HG03064 (cell line): ENCODE measurements around the gene DEDD.

Experiments used
- ATAC-seq: cut with Tn5 transposase; IDR thresholded peaks from one replicate; pipeline ENCODE4 v1.9.1; 2021; ENCODE audit warnings: low read depth; ENCODE audit not compliant: unreplicated experiment

The DEDD gene

GRCh38 chr1:161132410-161133219 lies at the start of gene DEDD:
Gene DEDD, minus strand, starts transcription at chr1:161132667. Its CDS starts 8,205 bp downstream, at chr1:161124462.
- peak; percentile 88 for ATAC-seq

- peak; percentile 48 for ATAC-seq
Observed at GRCh38 chr1:161182214-161182613, 49.7 kb upstream of the DEDD start.

DNA sequence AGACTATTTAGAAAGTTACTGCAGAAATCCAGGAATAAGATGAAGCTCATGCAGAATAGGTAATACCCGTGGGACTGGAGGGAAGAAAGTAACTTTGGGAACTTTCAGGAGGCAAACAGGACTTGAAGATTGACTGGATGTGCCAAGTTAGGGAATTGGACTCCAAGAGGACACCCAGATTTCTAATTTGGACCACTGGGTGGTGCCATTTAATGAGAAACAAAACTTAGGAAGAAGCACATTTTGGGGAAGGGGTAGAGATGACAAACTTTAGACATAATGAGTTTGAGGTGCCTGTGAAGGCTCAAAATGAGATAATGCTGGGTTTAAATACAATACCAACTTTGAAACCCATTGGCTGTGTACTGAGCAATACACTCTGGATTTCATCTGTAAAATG lies 48.2 kb upstream of the DEDD start:
- no peak for ATAC-seq

DNA sequence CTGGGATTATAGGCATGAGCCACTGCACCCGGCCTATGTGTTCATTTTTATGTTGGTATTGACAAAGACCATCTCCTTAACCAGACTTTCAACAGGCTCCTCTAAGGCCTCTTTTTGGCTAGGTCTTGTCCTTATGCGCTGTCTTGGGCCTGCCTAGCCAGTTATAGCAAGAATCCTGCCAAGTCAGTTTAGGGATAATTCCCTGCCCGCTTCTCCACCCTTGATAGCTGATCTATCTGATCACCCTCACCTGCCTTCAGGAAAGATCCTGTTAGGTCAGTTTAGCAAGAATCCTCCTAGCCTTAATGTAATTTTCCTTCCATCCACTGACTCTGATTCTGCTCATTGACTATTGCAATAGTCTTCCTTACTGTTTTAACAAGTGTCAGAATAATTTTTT lies 47.2 kb upstream of the DEDD start:
- ATAC-seq, result no peak

DNA sequence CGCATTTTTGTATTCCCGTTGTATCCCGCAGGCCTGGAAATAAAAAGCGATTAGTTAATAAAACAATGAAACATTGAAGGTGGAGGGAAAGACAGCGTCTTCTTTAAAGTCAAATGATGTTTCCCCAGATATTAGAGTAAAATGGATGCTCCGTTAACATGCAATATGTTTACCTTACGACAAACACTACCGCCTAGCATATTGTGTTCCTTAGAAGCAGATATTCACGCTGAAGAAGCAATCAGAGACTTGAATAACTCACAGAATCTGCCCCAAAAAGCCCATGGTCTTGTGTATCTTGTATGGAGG lies 45.4 kb upstream of the DEDD start:
- no peak for ATAC-seq

DNA sequence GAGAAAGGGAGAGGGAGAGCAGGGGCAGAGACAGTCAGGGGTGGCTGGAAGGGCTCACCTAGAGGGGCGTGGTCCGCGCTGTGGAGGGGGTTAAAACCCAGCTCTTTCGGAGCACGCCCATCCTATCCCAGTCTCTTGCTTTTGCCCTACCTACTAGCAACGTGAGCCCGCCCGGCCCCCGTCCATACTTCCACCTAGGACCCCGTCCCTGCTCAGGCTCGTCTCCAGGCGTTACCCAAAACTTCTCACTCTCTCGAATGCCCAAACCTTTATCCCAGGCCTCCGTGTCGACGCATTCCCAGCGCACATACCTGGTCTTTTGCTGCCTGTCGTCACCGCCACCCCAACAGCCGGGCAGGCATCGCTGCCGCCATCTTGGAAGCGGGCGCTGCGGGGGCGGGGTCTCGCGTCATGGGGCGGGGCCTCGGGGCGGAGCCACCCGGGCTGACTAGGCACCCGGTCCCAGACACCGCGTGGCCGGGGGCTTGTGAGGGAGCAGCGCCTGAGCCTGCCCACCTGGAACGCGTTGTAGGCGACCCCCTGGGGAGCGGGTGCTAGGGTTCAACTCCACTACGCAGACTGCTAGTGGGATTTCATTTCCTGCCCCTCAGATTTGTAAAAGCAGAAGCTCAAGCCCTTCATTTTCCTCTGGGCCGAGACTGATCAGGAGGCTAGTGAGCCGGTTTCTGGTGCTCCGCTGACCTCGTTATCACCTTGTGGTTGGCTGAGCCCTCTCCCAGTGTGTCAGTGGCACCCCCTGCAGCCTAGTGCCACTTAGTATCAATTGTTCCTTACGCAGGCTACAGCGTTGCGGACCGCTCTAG lies 44.9 kb upstream of the DEDD start, which contains the start of gene B4GALT3:
Gene B4GALT3, minus strand, starts transcription at position 396 of the 824 bp plus-strand sequence. CDS start 1,447 bp downstream, outside the sequence.
- peak; percentile 67 for ATAC-seq

GRCh38 chr1:161176468-161177111 lies 44.1 kb upstream of the DEDD start:
- ATAC-seq, result no peak

DNA sequence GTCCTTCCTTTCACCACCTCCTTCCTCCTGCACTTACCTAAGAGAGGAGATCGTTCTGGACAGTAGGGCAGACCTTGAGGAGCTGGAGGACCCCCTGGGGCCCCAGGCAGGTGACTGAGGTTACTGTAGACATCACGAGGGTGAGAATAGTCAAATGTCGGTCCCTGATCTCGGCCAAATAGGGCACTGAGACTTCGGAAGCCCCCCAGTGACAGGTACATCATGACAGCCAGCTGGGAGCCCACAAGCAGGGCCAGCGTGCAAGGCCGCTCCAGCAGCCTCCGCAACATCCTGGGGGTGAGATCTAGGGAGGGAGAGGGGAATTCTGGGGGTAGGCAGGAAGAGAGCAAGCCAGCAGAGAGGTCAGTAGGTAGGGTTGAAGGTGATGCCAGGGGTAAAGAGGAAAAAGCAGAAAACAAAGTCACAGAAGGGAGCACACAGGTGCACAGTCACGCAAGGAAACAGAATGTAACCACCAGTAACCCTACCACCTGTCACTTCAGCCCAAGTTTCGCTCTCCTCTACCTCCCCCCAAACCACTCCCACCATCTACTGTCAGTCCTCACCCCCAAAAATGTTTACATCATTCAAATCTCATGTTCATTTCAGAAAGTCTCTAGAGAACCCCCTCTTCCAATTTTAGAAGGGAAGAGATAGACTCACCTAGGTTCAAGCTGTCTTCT lies 43.4 kb upstream of the DEDD start:
- ATAC-seq, result no peak

DNA sequence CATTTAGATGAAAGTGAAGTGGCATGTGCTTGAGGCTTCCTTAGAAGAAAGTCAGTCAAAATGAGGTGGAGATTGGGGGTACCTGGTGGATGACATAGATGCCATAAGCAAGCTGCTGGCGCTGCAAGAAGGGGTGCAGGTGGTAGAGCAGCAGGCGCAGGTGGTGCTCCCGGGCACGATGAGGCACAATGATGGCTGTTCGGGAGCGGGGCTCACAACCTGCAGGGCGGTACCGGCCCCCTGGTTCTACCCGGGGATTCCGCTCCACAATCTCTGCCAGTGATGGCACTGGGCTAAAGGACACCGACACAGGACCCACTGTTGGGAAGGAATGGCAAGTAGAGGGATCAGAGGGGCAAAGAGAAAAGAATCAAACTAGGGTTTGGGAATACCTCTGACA lies 42.4 kb upstream of the DEDD start:
- no peak for ATAC-seq

GRCh38 chr1:161173711-161174110 lies 41.2 kb upstream of the DEDD start:
- no peak for ATAC-seq

DNA sequence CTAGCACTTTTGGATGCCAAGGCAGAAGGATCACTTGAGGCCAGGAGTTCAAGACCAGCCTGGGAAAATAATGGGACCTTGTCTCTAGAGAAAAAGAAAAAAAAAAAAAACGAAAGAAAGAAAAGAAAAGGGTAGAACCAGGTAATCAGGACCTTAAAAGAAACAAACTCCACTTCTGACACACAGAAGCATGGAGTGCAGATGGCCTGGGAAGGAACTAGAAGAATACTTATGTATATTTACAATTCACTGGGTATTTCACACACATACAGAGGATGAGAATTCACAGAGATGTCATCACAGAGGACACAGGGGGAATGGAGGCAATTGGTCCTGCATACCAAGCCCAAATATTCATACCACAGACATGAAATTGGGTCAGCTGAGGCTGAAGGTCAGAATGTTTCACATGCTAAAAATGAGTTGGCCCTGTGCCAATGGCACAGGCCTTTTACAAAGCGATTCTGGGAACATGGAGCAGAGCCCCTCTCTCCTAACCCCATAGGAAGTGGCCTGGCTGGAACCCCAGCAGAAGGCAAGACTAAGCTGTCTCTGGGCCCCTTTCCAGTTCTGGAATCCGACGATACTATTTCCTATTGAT lies 40.4 kb upstream of the DEDD start:
- no peak for ATAC-seq

- ATAC-seq, result no peak
Observed at GRCh38 chr1:161172349-161172748, 39.9 kb upstream of the DEDD start.

GRCh38 chr1:161171696-161172095 lies 39.2 kb upstream of the DEDD start:
- ATAC-seq, result no peak

DNA sequence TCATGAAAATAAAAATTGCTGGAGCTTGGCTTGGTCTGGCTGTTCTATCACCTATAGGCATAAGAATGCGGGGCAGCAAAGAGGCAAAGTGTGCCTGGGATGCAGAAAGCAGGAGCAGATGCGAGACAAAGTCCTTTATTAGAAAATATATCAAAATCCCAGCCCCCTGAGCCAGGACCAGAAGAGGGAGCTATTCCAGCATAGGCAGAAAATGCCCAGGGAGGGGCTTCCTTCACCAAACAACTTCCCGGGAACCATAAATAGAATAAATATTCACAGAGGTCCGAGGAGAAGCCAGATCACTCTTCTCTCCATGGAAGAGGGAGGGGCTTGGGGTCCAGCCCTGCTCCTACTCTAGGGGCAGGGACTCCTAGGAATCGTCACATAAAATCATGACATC lies 38.7 kb upstream of the DEDD start:
- no peak for ATAC-seq

- no peak for ATAC-seq
Observed at GRCh38 chr1:161168906-161169305, 36.4 kb upstream of the DEDD start.

DNA sequence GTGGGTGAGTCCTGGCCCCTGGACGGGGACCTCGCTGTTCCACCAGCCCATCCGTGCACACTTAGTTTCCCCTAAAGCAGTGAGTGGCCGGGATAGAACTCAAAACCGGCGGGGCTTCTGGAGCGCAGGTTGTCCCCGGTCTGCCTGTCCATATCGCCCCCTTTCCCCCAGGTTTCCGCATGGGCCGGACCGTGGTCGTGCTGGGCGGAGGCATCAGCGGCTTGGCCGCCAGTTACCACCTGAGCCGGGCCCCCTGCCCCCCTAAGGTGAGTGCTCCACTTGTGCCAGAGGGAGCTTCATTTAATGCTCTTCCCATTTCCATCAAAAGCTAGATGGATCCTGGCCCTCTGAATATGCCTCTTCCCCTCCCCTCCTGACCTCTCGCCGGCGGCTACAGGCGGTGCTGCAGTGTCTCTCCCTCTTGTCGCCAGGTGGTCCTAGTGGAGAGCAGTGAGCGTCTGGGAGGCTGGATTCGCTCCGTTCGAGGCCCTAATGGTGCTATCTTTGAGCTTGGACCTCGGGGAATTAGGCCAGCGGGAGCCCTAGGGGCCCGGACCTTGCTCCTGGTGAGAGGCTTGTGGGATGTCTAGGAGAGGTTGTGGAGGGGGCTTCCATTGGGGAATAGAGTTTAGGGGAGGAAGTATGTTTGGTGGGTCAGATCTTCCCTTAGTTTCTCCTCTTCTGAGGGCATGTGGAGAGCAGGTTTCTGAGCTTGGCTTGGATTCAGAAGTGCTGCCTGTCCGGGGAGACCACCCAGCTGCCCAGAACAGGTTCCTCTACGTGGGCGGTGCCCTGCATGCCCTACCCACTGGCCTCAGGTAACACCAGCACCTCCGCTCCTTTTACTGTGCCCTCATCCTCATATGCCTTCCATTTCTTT lies 34.4 kb upstream of the DEDD start:
- peak; percentile 1 for ATAC-seq

GRCh38 chr1:161165742-161166668 lies 33.5 kb upstream of the DEDD start, which contains the start of gene PPOX:
Gene PPOX, plus strand, starts transcription at chr1:161166426. Its CDS starts 422 bp downstream, at chr1:161166848.
- peak; percentile 93 for ATAC-seq

DNA sequence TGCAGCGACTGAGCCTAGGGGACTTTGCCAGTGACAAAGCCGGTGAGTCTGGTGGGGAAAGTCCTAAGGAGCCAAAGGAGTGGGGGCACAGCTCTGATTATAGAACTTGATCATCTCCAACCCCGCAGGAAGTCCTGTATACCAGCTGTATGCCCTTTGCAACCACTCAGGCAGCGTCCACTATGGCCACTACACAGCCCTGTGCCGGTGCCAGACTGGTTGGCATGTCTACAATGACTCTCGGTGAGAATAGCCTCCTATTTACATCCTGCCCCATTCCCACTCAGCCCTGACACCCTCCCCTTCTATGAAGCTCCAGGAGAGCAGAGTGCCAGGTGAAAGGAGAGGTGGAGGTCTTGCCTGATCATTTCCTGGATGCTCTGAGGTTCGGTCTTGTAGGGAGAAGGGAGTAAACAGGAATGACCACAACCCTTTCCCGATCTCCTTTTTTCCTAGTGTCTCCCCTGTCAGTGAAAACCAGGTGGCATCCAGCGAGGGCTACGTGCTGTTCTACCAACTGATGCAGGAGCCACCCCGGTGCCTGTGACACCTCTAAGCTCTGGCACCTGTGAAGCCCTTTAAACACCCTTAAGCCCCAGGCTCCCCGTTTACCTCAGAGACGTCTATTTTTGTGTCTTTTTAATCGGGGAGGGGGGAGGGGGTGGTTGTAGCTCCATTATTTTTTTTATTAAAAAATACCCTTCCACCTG lies 32.6 kb upstream of the DEDD start:
- no peak for ATAC-seq
